Suprapubic skin (tissue), 3 donors: Measurements from ENCODE around the gene ARRB1.

Source experiments
- POLR2AphosphoS5 ChIP-seq, 3 donors: sonication (generic); formaldehyde crosslinking; IDR thresholded peaks; one replicate each; pipeline ENCODE4 v1.6.1; 2017; ENCODE audit warnings: antibody characterized with exemption in 3 of 3
- TF ChIP-seq, protein P1 (sequence below), 2 donors: fragments of 200-600 bp in 1 of 2; fragments of 450-650 bp in 1 of 2; sonication (generic) in 1 of 2; IDR thresholded peaks; one replicate each; pipeline ENCODE4 v1.5.1; 2016 to 2019; ENCODE audit warnings: antibody characterized with exemption in 2 of 2, mild to moderate bottlenecking in 1 of 2, moderate library complexity in 1 of 2

DNA sequence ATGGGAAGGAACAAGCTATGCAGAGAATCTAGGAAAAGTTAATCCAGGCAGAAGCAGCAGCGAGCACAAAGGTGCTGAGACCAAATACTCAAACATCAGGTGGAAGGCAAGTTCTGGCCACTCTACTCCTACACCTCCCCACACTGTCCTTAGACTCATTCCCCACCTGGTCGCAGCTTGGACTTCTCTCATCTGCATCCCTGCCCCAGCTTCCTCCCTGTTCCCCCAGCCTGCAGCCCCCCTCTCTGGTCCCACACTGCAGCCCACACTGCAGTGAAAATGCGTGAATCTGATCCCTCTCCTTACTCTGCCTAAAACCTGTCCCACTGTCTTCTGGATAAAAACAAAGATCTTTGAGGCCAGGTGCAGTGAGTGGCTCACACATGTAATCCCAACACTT is 101.8 kb downstream of the ARRB1 start:
- TF ChIP-seq, protein P1, sequence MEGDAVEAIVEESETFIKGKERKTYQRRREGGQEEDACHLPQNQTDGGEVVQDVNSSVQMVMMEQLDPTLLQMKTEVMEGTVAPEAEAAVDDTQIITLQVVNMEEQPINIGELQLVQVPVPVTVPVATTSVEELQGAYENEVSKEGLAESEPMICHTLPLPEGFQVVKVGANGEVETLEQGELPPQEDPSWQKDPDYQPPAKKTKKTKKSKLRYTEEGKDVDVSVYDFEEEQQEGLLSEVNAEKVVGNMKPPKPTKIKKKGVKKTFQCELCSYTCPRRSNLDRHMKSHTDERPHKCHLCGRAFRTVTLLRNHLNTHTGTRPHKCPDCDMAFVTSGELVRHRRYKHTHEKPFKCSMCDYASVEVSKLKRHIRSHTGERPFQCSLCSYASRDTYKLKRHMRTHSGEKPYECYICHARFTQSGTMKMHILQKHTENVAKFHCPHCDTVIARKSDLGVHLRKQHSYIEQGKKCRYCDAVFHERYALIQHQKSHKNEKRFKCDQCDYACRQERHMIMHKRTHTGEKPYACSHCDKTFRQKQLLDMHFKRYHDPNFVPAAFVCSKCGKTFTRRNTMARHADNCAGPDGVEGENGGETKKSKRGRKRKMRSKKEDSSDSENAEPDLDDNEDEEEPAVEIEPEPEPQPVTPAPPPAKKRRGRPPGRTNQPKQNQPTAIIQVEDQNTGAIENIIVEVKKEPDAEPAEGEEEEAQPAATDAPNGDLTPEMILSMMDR (IDR thresholded peaks at IDR 0.05), result no peak
- TF ChIP-seq POLR2AphosphoS5 (IDR thresholded peaks at IDR 0.05), result no peak
